ENCODE data around the gene HEPH. TPM values are rescaled to one million over a fixed set of nuclear protein-coding genes. Genes with fewer than 3 reads are reported as not detected.

HEPH gene
- total and polyA plus RNA-seq, 2 donors (not counting 1 experiment from before 2014, with no cell fraction given), result 12.4 to 28.9 TPM

GRCh38 chrX:66162331-66162822 lies 1.7 kb upstream of the HEPH start:
- DNase-seq (ENCODE audit: low read depth in 2 of 2), result no peak
- no peaks in the 10 kb centered on the region for H3K36me3 ChIP-seq (ENCODE audit: control insufficient read depth, insufficient read depth, low read length)
- H3K9me3 ChIP-seq (ENCODE audit: control insufficient read depth, insufficient read depth, low read depth, low read length), result no peaks in the 10 kb centered on the region
- no peak overlapping the region for H3K4me2 ChIP-seq (ENCODE audit: extremely low read depth, insufficient read depth, low read length)
- H2AFZ ChIP-seq (ENCODE audit: low read length), result no peak overlapping the region
- no peak overlapping the region for H3K9ac ChIP-seq (ENCODE audit: insufficient read depth, low read length)
- H3K27me3 ChIP-seq (ENCODE audit: control insufficient read depth, insufficient read depth, low read length), result no peaks in the 10 kb centered on the region
- no peaks in the 10 kb centered on the region for H3K4me1 ChIP-seq (ENCODE audit: control insufficient read depth, extremely low read depth, insufficient read depth, low read length)
- H3K27ac ChIP-seq (ENCODE audit: insufficient read depth, low read length), result no peak overlapping the region
- TF ChIP-seq EZH2 (IDR thresholded peaks at IDR 0.05; ENCODE audit: low read length, missing control alignments) (no peak), CTCF (conservative IDR thresholded peaks at IDR 0.05 in 1 of 2, IDR thresholded peaks at IDR 0.05 in 1 of 2; ENCODE audit: low read depth in 1 of 2, low read length in 2 of 2) (no peak)
- H3K79me2 ChIP-seq (ENCODE audit: control insufficient read depth, insufficient read depth, low read length), result no peaks in the 10 kb centered on the region
- no peaks in the 10 kb centered on the region for H4K20me1 ChIP-seq (ENCODE audit: control insufficient read depth, extremely low read depth, insufficient read depth, low read length)
- no peak overlapping the region for H3K4me3 ChIP-seq (replicated peaks in 1 of 4; ENCODE audit: control extremely low read depth in 1 of 4, insufficient read depth in 1 of 4, low read depth in 3 of 4, low read length in 4 of 4)

GRCh38 chrX:66163447-66163846 lies 600 bp upstream of the HEPH start:
- Histone ChIP-seq H3K4me2 (ENCODE audit: extremely low read depth, insufficient read depth, low read length) (no peak overlapping the region), H3K9me3 (ENCODE audit: control insufficient read depth, insufficient read depth, low read depth, low read length) (no peaks in the 10 kb centered on the region), H2AFZ (ENCODE audit: low read length) (no peak overlapping the region), H4K20me1 (ENCODE audit: control insufficient read depth, extremely low read depth, insufficient read depth, low read length) (no peaks in the 10 kb centered on the region), H3K27me3 (ENCODE audit: control insufficient read depth, insufficient read depth, low read length) (no peaks in the 10 kb centered on the region), H3K9ac (ENCODE audit: insufficient read depth, low read length) (no peak overlapping the region), H3K36me3 (ENCODE audit: control insufficient read depth, insufficient read depth, low read length) (no peaks in the 10 kb centered on the region), H3K4me3 (replicated peaks in 1 of 4; ENCODE audit: control extremely low read depth in 1 of 4, insufficient read depth in 1 of 4, low read depth in 3 of 4, low read length in 4 of 4) (no peak overlapping the region), H3K4me1 (ENCODE audit: control insufficient read depth, extremely low read depth, insufficient read depth, low read length) (no peaks in the 10 kb centered on the region), H3K27ac (ENCODE audit: insufficient read depth, low read length) (no peak overlapping the region), H3K79me2 (ENCODE audit: control insufficient read depth, insufficient read depth, low read length) (no peaks in the 10 kb centered on the region)
- DNase-seq (ENCODE audit: low read depth in 2 of 2), result no peak
- TF ChIP-seq CTCF (conservative IDR thresholded peaks at IDR 0.05 in 1 of 2, IDR thresholded peaks at IDR 0.05 in 1 of 2; ENCODE audit: low read depth in 1 of 2, low read length in 2 of 2) (no peak), EZH2 (IDR thresholded peaks at IDR 0.05; ENCODE audit: low read length, missing control alignments) (no peak)

- no peak for TF ChIP-seq EZH2 (IDR thresholded peaks at IDR 0.05; ENCODE audit: low read length, missing control alignments)
- TF ChIP-seq CTCF (conservative IDR thresholded peaks at IDR 0.05 in 1 of 2, IDR thresholded peaks at IDR 0.05 in 1 of 2; ENCODE audit: low read depth in 1 of 2, low read length in 2 of 2), result no peak
- H3K79me2 ChIP-seq (ENCODE audit: control insufficient read depth, insufficient read depth, low read length), result no peaks in the 10 kb centered on the region
- DNase-seq (ENCODE audit: low read depth in 2 of 2), result no peak
- no peaks in the 10 kb centered on the region for H3K27me3 ChIP-seq (ENCODE audit: control insufficient read depth, insufficient read depth, low read length)
- H3K4me2 ChIP-seq (ENCODE audit: extremely low read depth, insufficient read depth, low read length), result no peak overlapping the region
- H3K27ac ChIP-seq (ENCODE audit: insufficient read depth, low read length), result no peak overlapping the region
- H4K20me1 ChIP-seq (ENCODE audit: control insufficient read depth, extremely low read depth, insufficient read depth, low read length), result no peaks in the 10 kb centered on the region
- no peak overlapping the region for H2AFZ ChIP-seq (ENCODE audit: low read length)
- H3K36me3 ChIP-seq (ENCODE audit: control insufficient read depth, insufficient read depth, low read length), result no peaks in the 10 kb centered on the region
- no peaks in the 10 kb centered on the region for H3K9me3 ChIP-seq (ENCODE audit: control insufficient read depth, insufficient read depth, low read depth, low read length)
- no peak overlapping the region for H3K9ac ChIP-seq (ENCODE audit: insufficient read depth, low read length)
- H3K4me3 ChIP-seq (replicated peaks in 1 of 4; ENCODE audit: control extremely low read depth in 1 of 4, insufficient read depth in 1 of 4, low read depth in 3 of 4, low read length in 4 of 4), result peak overlapping the region in 2 of 4 experiments; percentile 59 to 63
- no peaks in the 10 kb centered on the region for H3K4me1 ChIP-seq (ENCODE audit: control insufficient read depth, extremely low read depth, insufficient read depth, low read length)
Observed at GRCh38 chrX:66164470-66164869, 423 bp downstream of the HEPH start.

Data from fibroblast of lung (primary cell).